Sigmoid colon (tissue), 4 donors: ENCODE measurements around the gene ROPN1B.
"Not testable (repeated sequence)": the region's sequence is repeated elsewhere in the genome, so short reads cannot be mapped to it uniquely, and the experiment has no call there.

ENCODE experiments used
- CTCF ChIP-seq, 4 experiments: fragments of 450-650 bp in 3 of 4; fragments of 200-600 bp in 1 of 4; IDR thresholded peaks; one replicate each; pipeline ENCODE4 v1.5.1; 2016 to 2019; ENCODE audit warnings: antibody characterized with exemption in 4 of 4, mild to moderate bottlenecking in 3 of 4, moderate library complexity in 2 of 4
- POLR2A ChIP-seq, 2 donors: fragments of 450-650 bp; IDR thresholded peaks; one replicate each; pipeline ENCODE4 v1.6.1; 2016; ENCODE audit warnings: antibody characterized with exemption in 2 of 2, mild to moderate bottlenecking in 2 of 2, moderate library complexity in 2 of 2
- POLR2AphosphoS5 ChIP-seq, 4 donors: sonication (generic); formaldehyde crosslinking; IDR thresholded peaks; one replicate each; pipeline ENCODE4 v1.6.1; 2017; ENCODE audit warnings: antibody characterized with exemption in 4 of 4

- not testable (repeated sequence) for TF ChIP-seq CTCF, POLR2AphosphoS5, POLR2A (IDR thresholded peaks at IDR 0.05)
These were observed 7.0 kb downstream of the ROPN1B start for GRCh38 chr3:125976003-125976390.
